ENCODE measurements around the gene RUFY4.

- TF ChIP-seq POLR2A (IDR thresholded peaks at IDR 0.05) (no peak), CTCF (IDR thresholded peaks at IDR 0.05) (no peak), POLR2AphosphoS5 (IDR thresholded peaks at IDR 0.05) (no peak)
Observed at GRCh38 chr2:218032336-218033171, 36.5 kb upstream of the RUFY4 start.
